Stimulated activated CD8-positive, alpha-beta memory T cell treated with anti-CD3 and anti-CD28 coated beads, Interleukin-15, amount 100 ng/mL, for 1 hour (primary cell): ENCODE results near the gene CCDC116.

ENCODE experiments used
- DNase-seq: peaks from one replicate; pipeline ENCODE4 v3.0.0-alpha.2; 2020; ENCODE audit warnings: low read depth

The CCDC116 gene

DNA sequence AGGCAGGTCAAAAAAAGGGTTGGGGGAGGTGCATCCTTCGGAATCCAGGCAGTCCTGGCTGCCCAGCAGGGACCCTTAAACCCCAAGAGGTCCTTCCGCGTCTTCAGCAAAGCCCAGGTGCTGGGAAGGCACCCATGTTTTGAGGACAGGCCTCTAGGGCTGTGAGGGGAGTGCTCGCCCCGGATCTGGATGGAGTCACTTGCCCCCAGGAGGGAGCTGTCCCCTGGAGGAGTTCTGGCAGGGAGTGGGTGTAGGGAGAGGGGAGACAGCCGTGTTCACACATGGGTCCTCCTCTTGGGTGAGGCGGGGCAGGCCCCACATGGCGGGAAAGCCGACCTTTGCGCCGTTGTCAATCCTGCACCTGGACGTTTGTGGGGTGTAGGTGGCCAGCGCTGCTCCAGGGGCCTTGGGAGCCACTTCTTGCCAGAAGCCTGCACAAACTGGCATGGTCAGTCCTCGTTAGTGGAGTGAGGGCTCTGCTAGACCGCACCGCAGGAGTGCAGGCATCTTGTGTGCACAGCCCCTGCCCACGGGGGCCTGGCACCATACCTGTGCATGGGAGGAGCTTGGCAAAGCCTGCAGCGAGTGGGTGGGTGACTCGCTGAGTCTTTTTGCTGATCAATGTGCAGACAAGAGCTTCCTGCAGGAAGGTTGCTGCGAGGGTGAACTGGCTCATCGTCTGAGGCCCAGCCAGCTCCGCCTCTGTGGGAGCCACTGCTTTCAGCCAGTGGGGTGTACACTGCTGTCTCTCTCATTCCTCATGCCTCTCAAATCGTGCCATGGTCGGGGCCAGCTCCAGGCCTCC, 49.2 kb downstream of the CCDC116 start:
- DNase-seq = no peak

DNA sequence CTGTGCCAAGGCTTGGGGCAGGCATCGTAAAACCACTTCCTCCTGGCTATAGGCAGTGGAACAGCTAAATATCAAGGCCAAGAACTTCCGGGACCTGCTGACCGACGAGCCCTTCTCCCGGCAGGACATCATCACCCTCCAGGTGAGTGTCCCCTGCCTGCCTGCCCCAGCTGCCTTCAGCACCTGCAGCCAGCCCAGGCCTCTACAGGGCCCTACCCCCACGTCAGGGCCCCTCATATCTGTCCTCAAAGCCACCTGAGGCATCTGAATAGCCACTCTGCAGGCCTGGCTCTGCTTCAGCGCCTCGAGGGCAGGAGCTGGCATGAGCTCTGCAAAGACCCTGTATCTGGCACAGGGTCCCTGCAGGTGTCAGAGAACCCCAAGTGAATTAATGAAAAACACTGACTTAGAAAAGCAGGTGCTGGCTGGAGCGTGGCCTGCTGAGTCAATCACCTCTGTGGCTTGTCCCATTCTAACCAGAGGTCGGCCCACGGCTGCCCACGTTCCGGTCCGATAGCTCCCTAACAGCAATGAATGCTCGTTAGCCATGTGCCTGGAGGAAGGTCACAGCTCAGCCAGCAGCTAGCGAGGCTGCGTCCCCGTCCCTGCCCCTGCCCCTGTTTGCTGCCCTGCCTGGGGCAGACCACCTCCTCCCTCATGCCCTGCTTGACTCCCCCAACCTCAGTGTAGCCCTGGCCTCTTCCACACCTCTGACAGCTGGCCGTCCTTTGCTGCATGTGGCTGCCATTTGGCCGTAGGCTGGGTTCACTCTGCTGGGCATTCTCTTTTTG, 50.0 kb downstream of the CCDC116 start:
- no peak for DNase-seq

DNA sequence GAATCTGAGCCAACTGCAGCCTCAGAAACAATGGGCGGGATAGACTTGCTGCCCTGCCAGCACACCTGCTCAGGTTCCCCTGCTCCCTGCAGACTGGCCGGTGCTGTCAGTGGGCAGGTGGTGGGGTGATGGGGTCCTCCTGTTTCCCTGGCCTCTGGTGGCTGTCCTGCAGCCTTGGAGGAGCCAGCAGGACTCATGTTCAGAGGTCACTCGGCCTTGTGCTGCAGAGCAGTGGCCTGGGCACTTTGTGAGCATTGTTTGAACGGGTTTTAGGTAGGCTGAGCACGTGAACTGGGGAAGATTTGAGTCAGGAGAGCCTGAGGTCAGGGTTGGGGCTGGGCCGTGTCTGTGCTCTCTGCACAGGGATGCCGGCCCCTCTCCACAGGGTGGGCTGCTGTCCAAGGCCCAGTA, 50.8 kb downstream of the CCDC116 start:
- DNase-seq = no peak

DNA sequence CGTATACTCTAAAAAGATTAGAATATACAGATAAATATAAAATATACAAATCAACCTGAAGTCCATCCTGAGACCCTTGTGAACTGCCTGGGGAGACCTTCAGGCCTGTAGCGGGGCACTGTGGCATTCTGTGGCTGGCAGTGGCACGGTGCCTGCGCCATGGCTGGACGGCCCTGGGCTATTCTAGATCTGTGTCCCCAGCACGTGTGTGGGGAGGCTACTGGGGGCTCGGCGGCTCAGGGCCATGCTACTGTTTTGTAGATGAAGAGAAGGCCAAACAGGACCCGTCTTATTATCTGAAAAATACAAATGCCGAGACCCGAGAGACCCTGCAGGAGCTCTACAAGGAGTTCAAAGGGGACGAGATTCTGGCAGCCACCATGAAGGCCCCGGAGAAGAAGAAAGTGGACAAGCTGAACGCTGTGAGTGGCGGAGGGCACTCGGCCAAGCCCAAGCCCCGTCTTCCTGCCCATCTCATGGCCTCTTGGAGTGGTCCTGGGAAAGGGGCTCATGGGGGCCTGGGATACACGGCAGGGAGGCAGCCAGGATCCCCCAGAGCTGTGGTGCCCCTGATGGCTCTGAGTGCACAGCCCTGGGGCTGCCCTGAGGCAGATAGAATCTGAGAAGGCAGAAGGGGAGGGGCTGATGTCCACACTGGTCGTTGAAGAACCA, 52.1 kb downstream of the CCDC116 start:
- DNase-seq = no peak

DNA sequence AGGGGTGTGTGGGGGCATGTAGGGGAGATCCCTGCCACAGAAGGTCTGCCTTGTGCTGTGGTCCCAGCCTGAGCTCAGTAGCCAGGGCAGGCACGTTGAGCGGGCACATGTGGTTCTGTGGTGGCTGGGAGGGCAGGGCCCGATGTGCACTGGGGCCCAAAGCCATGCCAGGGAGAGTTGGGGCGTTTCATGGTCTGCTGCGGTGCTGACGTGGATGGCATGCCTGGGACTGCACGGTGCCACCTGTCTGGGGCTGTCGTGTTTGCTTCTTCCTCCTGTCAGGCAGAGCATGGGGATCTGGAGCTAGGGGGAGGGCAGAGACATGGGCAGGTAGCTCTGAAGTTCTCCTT, 52.6 kb downstream of the CCDC116 start:
- no peak for DNase-seq

DNA sequence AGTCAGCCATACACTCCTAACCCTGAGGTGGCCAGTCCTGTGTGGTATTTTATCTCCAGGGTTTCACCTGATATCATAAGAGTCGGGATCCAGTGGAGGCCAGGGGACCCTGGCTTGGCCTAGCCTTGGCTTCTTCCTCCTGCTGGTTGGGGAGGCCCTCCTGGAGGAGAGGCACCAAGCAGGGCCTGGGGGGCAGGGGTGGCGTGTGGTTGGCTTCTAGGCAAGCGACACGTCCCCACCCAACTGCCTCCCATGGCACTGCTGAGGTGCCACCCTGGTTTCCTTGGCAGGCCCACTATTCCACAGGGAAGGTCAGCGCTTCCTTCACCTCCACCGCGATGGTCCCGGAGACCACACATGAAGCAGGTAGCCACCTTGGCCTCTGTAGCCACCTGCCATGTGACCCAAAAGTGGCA, 53.6 kb downstream of the CCDC116 start:
- no peak for DNase-seq
